ENCODE data around the gene KDM7A. TPM values are rescaled to one million over a fixed set of nuclear protein-coding genes. Genes with fewer than 3 reads are reported as not detected.
"Not testable (repeated sequence)": the region's sequence is repeated elsewhere in the genome, so short reads cannot be mapped to it uniquely, and the experiment has no call there.

KDM7A gene
- total RNA-seq, 1 donor from 2014 or later, result 5.3 TPM

DNA sequence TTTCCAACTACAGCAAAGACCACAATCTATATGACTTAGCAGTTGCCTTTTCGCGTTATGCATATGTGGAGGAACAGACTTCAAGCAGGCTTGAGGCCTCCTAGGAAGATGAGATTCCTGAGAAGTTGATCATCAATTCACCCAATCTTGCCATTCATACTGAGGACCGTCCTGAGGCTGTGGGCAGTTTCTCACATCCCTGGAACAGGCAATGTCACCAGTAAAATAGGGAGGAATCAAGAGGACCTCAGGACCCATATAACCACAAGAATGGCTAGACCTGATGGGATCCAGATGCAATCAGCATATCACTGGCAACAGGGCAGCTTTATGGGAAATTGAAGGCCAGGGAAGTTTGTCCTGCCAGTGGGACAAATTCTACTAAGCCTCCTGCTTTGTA is 17.3 kb downstream of the KDM7A start:
- no peak for DNase-seq (ENCODE audit: low read depth, low spot score)

GRCh38 chr7:140156460-140157080 is 20.2 kb downstream of the KDM7A start:
- DNase-seq (ENCODE audit: low read depth, low spot score), result no peak

DNA sequence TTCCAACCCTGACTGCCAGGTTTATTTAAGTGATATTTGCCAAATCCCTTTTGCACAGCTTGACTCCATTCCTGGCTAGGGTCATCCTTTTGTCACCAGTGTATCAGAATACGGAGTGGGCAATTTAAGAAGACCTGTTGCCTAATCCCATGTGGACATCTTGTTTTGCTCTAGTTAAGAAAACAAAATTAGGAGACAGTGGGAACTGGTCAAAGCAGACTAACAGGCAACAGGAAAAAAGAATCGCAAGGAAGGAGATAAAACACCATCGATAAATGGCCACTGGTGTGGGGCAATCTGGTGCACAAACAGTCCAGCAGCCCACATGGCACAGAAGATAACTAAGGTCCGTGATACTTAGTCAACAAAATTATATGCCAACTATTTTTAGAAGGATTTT is 21.4 kb downstream of the KDM7A start:
- no peak for DNase-seq (ENCODE audit: low read depth, low spot score)

- no peak for DNase-seq (ENCODE audit: low read depth, low spot score)
Measured at GRCh38 chr7:140153666-140154161, 23.1 kb downstream of the KDM7A start.

DNA sequence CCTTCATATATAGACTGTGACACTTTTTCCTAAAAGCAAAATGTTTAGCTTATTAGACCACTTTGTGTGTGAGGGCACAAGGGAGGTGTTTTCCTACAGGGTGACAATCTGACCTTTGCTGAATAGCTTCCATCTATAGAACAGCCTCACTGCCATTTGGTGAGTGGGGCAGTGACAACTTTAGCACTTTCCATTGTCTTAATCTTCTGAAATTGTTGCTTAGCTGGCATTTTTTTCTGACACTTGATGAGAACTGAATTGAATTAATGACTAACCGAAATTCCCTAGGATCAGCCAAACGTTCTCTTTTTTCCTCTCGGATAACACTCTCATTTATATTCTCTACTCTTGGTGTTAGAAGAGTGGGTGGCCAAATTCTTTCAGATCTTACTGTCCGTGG is 30.2 kb downstream of the KDM7A start:
- no peak for DNase-seq (ENCODE audit: low read depth, low spot score)

- no peak for DNase-seq (ENCODE audit: low read depth, low spot score)
Measured at GRCh38 chr7:140145709-140146108, 31.1 kb downstream of the KDM7A start.

DNA sequence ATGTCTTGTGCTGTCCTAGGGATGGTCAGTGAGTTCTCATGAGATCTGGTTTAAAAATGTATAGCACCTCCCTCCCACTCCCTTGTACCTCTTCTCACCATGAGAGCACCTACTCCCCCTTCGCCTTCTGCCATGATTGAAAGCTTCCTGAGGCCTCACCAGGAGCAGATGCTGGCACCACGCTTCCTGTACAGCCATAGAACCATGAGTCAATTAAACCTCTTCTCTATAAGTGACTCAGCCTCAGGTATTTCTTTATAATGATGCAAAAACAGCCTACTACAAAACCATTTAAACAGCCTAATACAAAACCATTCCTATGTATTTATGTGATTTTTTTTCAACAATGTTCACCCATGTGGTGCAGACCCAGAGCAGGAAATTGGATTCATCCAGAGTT is 32.0 kb downstream of the KDM7A start:
- DNase-seq (ENCODE audit: low read depth, low spot score), result no peak

DNA sequence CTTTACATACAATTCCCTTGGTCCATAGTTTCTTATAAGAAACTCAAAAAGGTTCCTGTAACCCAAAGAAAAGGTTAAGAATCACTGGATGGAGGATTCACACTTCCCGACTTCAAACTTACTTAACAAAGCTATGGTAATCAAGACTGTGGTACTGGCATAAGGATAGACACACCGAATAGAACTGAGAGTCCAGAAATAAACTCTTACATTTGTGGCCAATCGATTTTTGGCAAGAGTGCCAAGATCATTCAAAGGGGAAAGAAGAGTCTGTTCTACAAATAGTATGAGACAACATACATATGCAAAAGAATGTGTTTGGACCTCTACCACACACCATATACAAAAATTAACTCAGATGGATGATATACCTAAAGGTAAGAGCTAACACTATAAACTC is 32.8 kb downstream of the KDM7A start:
- DNase-seq (ENCODE audit: low read depth, low spot score), result no peak

DNA sequence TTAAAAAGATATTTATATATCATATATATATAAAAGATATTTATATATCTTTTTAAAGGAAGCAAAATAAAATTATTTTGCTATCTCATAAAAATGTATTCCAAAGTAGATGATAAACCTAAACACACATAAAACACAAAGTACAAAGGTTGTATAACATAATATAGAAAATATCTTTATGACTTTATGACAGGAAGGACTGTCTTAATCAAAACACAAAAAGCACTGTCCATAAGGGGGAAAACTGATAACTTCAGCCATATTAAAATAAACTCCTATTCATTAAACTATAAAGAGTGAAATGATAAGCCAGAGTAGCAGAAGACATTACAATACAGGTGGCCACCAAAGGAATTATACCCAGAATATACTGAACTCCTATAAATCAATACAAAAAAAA is 34.8 kb downstream of the KDM7A start:
- DNase-seq (ENCODE audit: low read depth, low spot score), result no peak

GRCh38 chr7:140141256-140141655 is 35.5 kb downstream of the KDM7A start:
- no peak for DNase-seq (ENCODE audit: low read depth, low spot score)

- no peak for DNase-seq (ENCODE audit: low read depth, low spot score)
Measured at GRCh38 chr7:140137078-140137477, 39.7 kb downstream of the KDM7A start.

- no peak for DNase-seq (ENCODE audit: low read depth, low spot score)
Measured at GRCh38 chr7:140136073-140136472, 40.7 kb downstream of the KDM7A start.

DNA sequence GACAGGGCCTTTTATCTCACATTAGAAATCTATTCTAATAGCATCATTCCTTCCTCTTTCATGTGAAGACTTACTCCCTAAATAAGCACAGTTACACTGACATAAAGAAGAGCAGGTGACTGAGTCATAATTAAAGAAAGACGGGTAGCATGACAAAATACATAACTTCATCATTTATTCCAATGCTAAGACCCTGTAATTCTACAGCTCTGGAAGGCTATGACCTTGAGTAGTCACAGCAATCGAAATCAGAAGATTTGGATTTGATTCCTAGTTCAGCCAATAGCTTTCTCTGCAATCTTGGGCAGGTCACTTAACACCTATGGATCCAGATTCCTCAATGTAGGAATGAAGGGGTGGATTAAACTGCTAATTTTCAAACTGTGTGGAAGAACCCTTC is 42.7 kb downstream of the KDM7A start:
- no peak for DNase-seq (ENCODE audit: low read depth, low spot score)

DNA sequence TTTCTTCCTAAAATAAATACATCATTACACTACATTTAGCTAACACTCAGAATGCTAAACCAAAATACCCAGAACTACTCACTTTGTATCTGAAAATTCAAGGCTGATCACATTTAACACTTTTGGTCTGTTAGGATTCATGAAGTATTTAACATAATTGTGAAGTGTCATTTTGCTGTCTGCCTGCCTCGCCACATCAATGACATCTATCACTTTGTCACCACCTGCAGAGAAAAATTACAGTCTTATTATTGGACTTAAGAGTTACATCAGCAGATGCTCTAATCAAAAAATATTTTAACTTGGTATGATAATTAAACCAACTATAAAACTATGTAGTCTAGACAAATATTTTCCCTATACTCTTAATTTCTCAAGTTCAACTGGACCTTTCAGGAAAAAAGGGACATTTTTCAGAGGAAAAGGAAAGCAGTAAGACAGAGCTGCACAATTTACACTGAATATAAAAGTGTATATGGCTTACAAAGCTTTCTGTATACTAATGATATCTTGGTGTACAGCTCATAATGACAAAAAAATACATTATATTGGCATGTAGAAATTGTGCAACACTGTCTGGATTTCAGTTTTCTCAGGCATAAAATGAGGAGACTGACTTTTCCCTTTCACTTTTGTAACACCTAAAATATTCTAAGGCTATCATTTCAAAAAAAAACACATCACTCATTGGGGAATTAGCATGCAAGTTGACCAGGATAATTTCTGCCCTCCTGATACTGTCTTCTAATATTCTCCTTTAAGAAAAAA is 49.2 kb downstream of the KDM7A start:
- DNase-seq (ENCODE audit: low read depth, low spot score), result no peak

DNA sequence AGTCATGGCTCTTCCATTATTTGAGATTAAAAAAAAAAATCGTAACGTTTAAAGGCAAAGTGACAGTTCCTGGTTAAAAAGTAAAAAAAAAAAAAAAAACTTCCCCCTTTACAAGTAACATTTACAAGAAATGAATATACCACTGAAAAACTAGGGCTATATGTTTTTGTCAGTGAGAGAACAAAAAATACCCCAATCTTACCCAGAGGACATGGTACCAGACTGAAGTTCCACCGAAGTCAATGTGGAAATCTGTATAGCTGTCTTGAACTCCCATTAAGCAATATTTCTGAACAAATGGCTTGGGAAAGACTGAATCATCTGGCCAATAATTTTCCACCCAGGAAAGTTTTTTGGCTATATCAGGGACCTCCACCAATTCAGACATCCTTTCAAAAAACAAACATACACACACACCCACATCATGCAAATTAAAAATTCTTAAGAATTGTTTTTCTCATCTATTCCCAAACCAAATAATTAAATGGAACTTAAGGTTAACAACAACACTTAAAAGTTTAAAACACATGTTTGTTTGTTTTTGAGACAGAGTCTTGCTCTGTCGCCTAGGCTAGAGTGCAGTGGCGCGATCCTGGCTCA is 50.2 kb downstream of the KDM7A start:
- DNase-seq (ENCODE audit: low read depth, low spot score), result no peak

DNA sequence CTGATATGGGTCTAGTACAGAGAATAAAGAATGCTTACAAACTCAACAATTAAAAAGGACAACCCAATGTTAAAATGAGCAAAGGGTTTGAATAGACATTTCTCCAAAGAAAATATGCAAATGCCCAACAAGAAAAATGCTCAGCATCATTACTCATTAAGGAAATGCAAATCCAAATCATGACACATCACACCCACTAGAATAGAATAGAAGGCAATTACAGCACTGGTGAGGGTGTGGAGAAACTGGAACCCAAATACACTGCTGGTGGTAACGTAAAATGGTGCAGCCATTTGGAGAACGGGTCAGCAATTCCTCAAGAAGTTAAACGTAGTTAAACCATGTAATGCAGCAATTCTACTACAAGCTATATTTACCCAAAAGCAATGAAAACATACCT is 53.8 kb downstream of the KDM7A start:
- DNase-seq (ENCODE audit: low read depth, low spot score), result no peak

- no peak for DNase-seq (ENCODE audit: low read depth, low spot score)
Measured at GRCh38 chr7:140121326-140121725, 55.5 kb downstream of the KDM7A start.

GRCh38 chr7:140114817-140115216 is 62.0 kb downstream of the KDM7A start:
- not testable (repeated sequence) for DNase-seq (ENCODE audit: low read depth, low spot score)

DNA sequence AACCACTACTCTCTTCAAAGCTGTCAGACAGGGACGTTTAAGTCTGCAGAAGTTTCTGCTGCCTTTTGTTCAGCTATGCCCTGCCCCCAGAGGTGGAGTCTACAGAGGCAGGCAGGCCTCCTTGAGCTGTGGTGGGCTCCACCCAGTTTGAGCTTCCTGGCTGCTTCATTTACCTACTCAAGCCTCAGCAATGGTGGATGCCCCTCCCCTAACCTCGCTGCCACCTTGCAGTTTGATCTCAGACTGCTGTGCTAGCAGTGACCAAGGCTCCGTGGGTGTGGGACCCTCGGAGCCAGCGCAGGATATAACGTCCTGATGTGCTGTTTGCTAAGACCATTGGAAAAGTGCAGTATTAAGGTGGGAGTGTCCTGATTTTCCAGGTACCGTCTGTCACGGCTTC is 68.0 kb downstream of the KDM7A start:
- DNase-seq (ENCODE audit: low read depth, low spot score), result not testable (repeated sequence)

- DNase-seq (ENCODE audit: low read depth, low spot score), result no peak
Measured at GRCh38 chr7:140096459-140096858, 80.3 kb downstream of the KDM7A start.

- no peak for DNase-seq (ENCODE audit: low read depth, low spot score)
Measured at GRCh38 chr7:140093375-140093774, 83.4 kb downstream of the KDM7A start.

DNA sequence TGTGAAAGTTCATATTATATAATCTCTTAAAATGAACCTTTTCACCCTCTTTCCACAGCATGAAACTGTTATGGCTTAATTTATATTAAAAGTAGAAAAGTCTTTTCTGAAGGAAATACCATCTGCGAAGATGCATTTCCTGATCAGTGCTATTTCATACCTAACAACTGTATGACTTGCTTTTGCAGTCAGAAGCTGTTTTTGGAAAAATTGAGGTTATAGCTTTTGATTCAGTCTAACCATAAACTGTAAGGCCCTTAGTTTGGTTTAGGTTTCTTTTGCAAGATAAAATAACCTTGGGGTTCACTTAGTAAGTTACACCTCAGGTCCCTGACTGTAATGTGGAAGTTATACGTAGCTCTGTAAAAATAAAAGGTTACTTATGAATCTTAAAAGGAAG is 91.3 kb downstream of the KDM7A start:
- no peak for DNase-seq (ENCODE audit: low read depth, low spot score)

DNA sequence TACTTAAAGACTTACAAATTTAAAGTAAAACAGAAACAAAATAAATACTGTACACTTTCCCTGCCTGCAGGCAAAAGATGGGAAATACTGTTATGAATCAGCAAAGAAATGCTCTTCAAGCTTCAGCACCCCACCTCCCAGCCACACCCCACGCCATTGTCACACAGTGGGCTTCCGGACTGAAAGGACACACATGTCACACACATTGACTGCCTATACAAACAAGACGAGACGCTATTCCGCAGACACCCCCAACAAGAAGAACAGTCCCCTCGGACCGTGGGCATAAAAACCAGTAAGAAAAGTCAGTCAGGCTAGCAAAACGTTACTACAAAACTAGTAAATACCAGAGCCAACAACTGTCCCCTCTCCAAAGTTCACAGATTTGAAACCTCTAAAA is 91.8 kb downstream of the KDM7A start:
- DNase-seq (ENCODE audit: low read depth, low spot score), result no peak

Data from pulmonary artery endothelial cell (primary cell).